IMR-90 (cell line): ENCODE data around the gene BZW2. TPM values are rescaled to one million over a fixed set of nuclear protein-coding genes. Genes with fewer than 3 reads are reported as not detected.

ENCODE experiments used
- ATAC-seq: fragments of 200-7000 bp; cut with Tn5 transposase; 2 replicates; pipeline ENCODE4 v1.9.1; 2020; ENCODE audit warnings: low read depth, mild to moderate bottlenecking, moderate library complexity
- BruUV-seq: library from RNA; stranded (reverse); fragments of 400-500 nt; replicated peaks from 2 replicates; lab custom pipeline; 2021; lab: Mats Ljungman, UMichigan
- CTCF ChIA-PET: fragments of 300-600 bp; formaldehyde crosslinking; extraction: SDS; loops from one replicate; lab custom pipeline; 2021; ENCODE audit warnings: antibody characterized with exemption; lab: Yijun Ruan, JAX
- POLR2A ChIA-PET: fragments of 300-600 bp; sonication (Branson Sonifier 250); formaldehyde crosslinking; loops from one replicate; lab custom pipeline; 2022; ENCODE audit warnings: antibody characterized with exemption; ENCODE audit not compliant: unreplicated experiment; lab: Charles Lee
- DNase-seq: peaks from one replicate; pipeline ENCODE4 v3.0.0; 2013
- H2AFZ ChIP-seq: replicated peaks from 2 replicates; pipeline ENCODE3; 2013; ENCODE audit warnings: low read length, mild to moderate bottlenecking; ENCODE audit not compliant: poor library complexity
- H2AK5ac ChIP-seq: 2 replicates; pipeline ENCODE4 v1.6.1; 2013; ENCODE audit warnings: low read depth, low read length, inconsistent platforms
- H2AK9ac ChIP-seq: replicated peaks from 2 replicates; pipeline ENCODE3; 2013; ENCODE audit warnings: mild to moderate bottlenecking, low read depth, low read length, moderate library complexity; ENCODE audit not compliant: poor library complexity
- H2BK120ac ChIP-seq: 2 replicates; pipeline ENCODE4 v1.6.1; 2013; ENCODE audit warnings: low read depth, low read length, inconsistent platforms
- H2BK15ac ChIP-seq: 3 replicates; pipeline ENCODE4 v1.6.1; 2013; ENCODE audit warnings: low read depth, low read length, inconsistent platforms
- H2BK20ac ChIP-seq: 2 replicates; pipeline ENCODE4 v1.6.1; 2013; ENCODE audit warnings: low read depth, mild to moderate bottlenecking, inconsistent platforms, low read length, moderate library complexity
- H2BK5ac ChIP-seq: 2 replicates; pipeline ENCODE4 v1.6.1; 2013; ENCODE audit warnings: mild to moderate bottlenecking, low read depth, low read length, inconsistent platforms; ENCODE audit not compliant: poor library complexity, severe bottlenecking
- H3K14ac ChIP-seq: replicated peaks from 2 replicates; pipeline ENCODE4 v1.6.1; 2013; ENCODE audit warnings: low read depth, low read length, inconsistent platforms
- H3K18ac ChIP-seq: 2 replicates; pipeline ENCODE4 v1.6.1; 2013; ENCODE audit warnings: low read depth, low read length, control low read depth
- H3K23ac ChIP-seq: 2 replicates; pipeline ENCODE4 v1.6.1; 2013; ENCODE audit warnings: low read depth, low read length, inconsistent platforms
- H3K27ac ChIP-seq: 2 replicates; pipeline ENCODE4 v1.5.1; 2013; ENCODE audit warnings: mild to moderate bottlenecking, control low read depth, low read length; ENCODE audit not compliant: insufficient read depth
- H3K27me3 ChIP-seq: 2 replicates; pipeline ENCODE4 v1.6.1; 2013; ENCODE audit warnings: low read length; ENCODE audit not compliant: control insufficient read depth, insufficient read depth
- H3K36me3 ChIP-seq: 2 replicates; pipeline ENCODE4 v1.6.1; 2013; ENCODE audit warnings: low read length, mixed read lengths; ENCODE audit not compliant: control insufficient read depth, insufficient read depth
- H3K4ac ChIP-seq: 2 replicates; pipeline ENCODE4 v1.6.1; 2013; ENCODE audit warnings: low read depth, low read length, inconsistent platforms
- H3K4me1 ChIP-seq: 2 replicates; pipeline ENCODE4 v1.6.1; 2013; ENCODE audit warnings: low read length, mixed read lengths; ENCODE audit not compliant: control insufficient read depth, insufficient read depth
- H3K4me2 ChIP-seq: 2 replicates; pipeline ENCODE4 v1.6.1; 2013; ENCODE audit warnings: low read depth, mild to moderate bottlenecking, control low read depth, low read length, moderate library complexity
- H3K4me3 ChIP-seq: 2 replicates; pipeline ENCODE4 v1.5.1; 2013; ENCODE audit warnings: low read depth, mild to moderate bottlenecking, control low read depth, low read length, moderate library complexity; ENCODE audit not compliant: insufficient read depth
- H3K56ac ChIP-seq: 2 replicates; pipeline ENCODE4 v1.6.1; 2013; ENCODE audit warnings: low read length, inconsistent platforms; ENCODE audit not compliant: insufficient read depth; ENCODE audit errors: extremely low read depth
- H3K79me1 ChIP-seq, 2 experiments: 2 replicates each; pipeline ENCODE4 v1.6.1; 2013; ENCODE audit warnings: low read length in 2 of 2, inconsistent platforms in 1 of 2, low read depth in 1 of 2
- H3K9ac ChIP-seq: 2 replicates; pipeline ENCODE4 v1.6.1; 2013; ENCODE audit warnings: low read depth, low read length, control low read depth
- H3K9me1 ChIP-seq: 2 replicates; pipeline ENCODE4 v1.6.1; 2013; ENCODE audit warnings: low read length, inconsistent platforms; ENCODE audit not compliant: insufficient read depth
- H3K9me3 ChIP-seq: 2 replicates; pipeline ENCODE4 v1.6.1; 2013; ENCODE audit warnings: low read length; ENCODE audit not compliant: control insufficient read depth, insufficient read depth
- H4K20me1 ChIP-seq: 2 replicates; pipeline ENCODE4 v1.6.1; 2013; ENCODE audit warnings: low read length, inconsistent platforms; ENCODE audit not compliant: insufficient read depth
- H4K5ac ChIP-seq: 2 replicates; pipeline ENCODE4 v1.6.1; 2013; ENCODE audit warnings: mild to moderate bottlenecking, low read depth, low read length, control low read depth
- H4K8ac ChIP-seq, 2 experiments: 2 replicates each; pipeline ENCODE4 v1.6.1; 2013; ENCODE audit warnings: low read depth in 2 of 2, low read length in 2 of 2, control low read depth in 1 of 2, inconsistent platforms in 1 of 2
- H4K91ac ChIP-seq: 2 replicates; pipeline ENCODE4 v1.6.1; 2013; ENCODE audit warnings: low read depth, low read length, inconsistent platforms; ENCODE audit not compliant: insufficient read depth
- CHD1 ChIP-seq: IDR thresholded peaks from 2 replicates; pipeline ENCODE4 v1.6.1; 2012; ENCODE audit warnings: low read depth, low read length, improper control_type of control experiment
- MAFK ChIP-seq: IDR thresholded peaks from 2 replicates; pipeline ENCODE4 v1.6.1; 2012; ENCODE audit warnings: low read depth, low read length, improper control_type of control experiment
- NFE2L2 ChIP-seq: fragments of 150-350 bp; IDR thresholded peaks from 2 replicates; pipeline ENCODE4 v1.6.1; 2016; ENCODE audit warnings: low read depth, mild to moderate bottlenecking, low read length
- POLR2A ChIP-seq: IDR thresholded peaks from 2 replicates; pipeline ENCODE4 v1.6.1; 2012; ENCODE audit warnings: mild to moderate bottlenecking, low read depth, low read length
- RFX5 ChIP-seq: IDR thresholded peaks from 2 replicates; pipeline ENCODE4 v1.8.0; 2012; ENCODE audit warnings: low read depth, mild to moderate bottlenecking, low read length, moderate library complexity
- SMC3 ChIP-seq: fragments of 150-350 bp; IDR thresholded peaks from 2 replicates; pipeline ENCODE4 v1.6.1; 2016; ENCODE audit warnings: low read depth, mild to moderate bottlenecking, antibody characterized with exemption, low read length, moderate library complexity
- WGBS, 2 experiments: methylation state at CpG; one replicate each; pipeline versions ENCODE4 v1.1.5 to v1.1.7; 2013; ENCODE audit warnings: missing lambda C conversion rate in 2 of 2; ENCODE audit not compliant: insufficient read length in 1 of 2; ENCODE audit errors: extremely low coverage in 2 of 2; 5-methylcytosine and 5-hydroxymethylcytosine counted together
- dilution Hi-C: fragments of 300-500 bp; cut with HindIII; formaldehyde crosslinking; loops from one replicate; pipeline ENCODE4 v1.14.3; 2018; ENCODE audit warnings: low sequenced_read_pairs; ENCODE audit not compliant: unreplicated experiment
- in situ Hi-C: fragments of 300-500 bp; cut with MboI; formaldehyde crosslinking; loops from 3 replicates; pipeline ENCODE4 v1.14.3; 2019; ENCODE audit warnings: low sequenced_read_pairs, inconsistent platforms, mixed read lengths
- intact Hi-C: fragments of 100-400 bp; cut with micrococcal nuclease; formaldehyde crosslinking; loops from 2 replicates; pipeline ENCODE4 v1.10.0; 2022
- polyA plus RNA-seq, 3 experiments: library from polyadenylated mRNA; depleted of rRNA; stranded (reverse); fragments of >200 nt; gene quantifications; 2 replicates each; pipeline ENCODE4 v1.2.3, GENCODE V29; 2012; ENCODE audit warnings: low replicate concordance in 1 of 3
- total RNA-seq: library from RNA; depleted of rRNA; stranded (reverse); fragments of >200 nt; gene quantifications from 2 replicates; pipeline ENCODE4 v1.2.3, GENCODE V29; 2012
- TF ChIP-seq, protein P1 (sequence below): fragments of 150-350 bp; IDR thresholded peaks from 2 replicates; pipeline ENCODE4 v1.6.1; 2016; ENCODE audit warnings: low read depth, mild to moderate bottlenecking, low read length, moderate library complexity, borderline replicate concordance
- TF ChIP-seq, protein P2 (sequence below): fragments of 150-350 bp; IDR thresholded peaks from 2 replicates; pipeline ENCODE4 v1.6.1; 2017; ENCODE audit warnings: mild to moderate bottlenecking, antibody characterized with exemption, low read length, low read depth

Gene BZW2
- total and polyA plus RNA-seq, 2 of the 4 experiments (the other 2 are of a cell fraction), result 58.1 to 92.9 TPM

DNA sequence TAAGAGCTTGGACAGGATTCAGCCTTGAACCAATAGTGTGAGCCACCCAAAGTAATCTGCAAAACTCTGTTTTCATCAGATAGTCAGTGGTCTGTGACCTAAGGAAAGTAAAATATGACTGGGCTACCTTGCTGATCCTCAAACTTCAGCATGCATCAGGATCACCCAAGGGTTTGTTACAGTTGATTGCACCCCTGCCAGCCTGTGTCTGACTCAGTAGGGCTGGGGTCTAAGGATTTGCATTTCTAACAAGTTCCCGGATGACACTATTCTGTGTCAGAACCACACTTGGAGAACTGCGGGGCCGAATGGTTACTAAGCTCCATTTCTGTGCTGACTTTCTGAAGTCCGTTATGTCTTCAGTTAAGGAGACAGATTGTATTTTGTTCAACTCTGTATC, 66.9 kb downstream of the BZW2 start:
- H3K27ac ChIP-seq, result no peak overlapping the region
- H3K23ac ChIP-seq, result 0 out of 2 replicates have a peak overlapping the region, but pooled peaks have one; percentile 34
- H3K9me1 ChIP-seq, result peaks cover 9% of the 10 kb centered on the region
- POLR2A ChIA-PET, result no interaction called here
- H4K20me1 ChIP-seq, result peaks cover 4% of the 10 kb centered on the region; the same call in 1 of the 2 replicates
- H3K27me3 ChIP-seq, result no peaks in the 10 kb centered on the region
- no peak for TF ChIP-seq POLR2A
- TF ChIP-seq, protein P1, sequence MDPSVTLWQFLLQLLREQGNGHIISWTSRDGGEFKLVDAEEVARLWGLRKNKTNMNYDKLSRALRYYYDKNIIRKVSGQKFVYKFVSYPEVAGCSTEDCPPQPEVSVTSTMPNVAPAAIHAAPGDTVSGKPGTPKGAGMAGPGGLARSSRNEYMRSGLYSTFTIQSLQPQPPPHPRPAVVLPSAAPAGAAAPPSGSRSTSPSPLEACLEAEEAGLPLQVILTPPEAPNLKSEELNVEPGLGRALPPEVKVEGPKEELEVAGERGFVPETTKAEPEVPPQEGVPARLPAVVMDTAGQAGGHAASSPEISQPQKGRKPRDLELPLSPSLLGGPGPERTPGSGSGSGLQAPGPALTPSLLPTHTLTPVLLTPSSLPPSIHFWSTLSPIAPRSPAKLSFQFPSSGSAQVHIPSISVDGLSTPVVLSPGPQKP, result no peak
- no peak for TF ChIP-seq CHD1
- TF ChIP-seq MAFK, result no peak
- no peak for TF ChIP-seq SMC3
- no peak for TF ChIP-seq RFX5
- TF ChIP-seq NFE2L2, result no peak
- TF ChIP-seq, protein P2, sequence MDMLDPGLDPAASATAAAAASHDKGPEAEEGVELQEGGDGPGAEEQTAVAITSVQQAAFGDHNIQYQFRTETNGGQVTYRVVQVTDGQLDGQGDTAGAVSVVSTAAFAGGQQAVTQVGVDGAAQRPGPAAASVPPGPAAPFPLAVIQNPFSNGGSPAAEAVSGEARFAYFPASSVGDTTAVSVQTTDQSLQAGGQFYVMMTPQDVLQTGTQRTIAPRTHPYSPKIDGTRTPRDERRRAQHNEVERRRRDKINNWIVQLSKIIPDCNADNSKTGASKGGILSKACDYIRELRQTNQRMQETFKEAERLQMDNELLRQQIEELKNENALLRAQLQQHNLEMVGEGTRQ, result no peak
- H2BK5ac ChIP-seq, result no peak overlapping the region
- H3K18ac ChIP-seq, result no peak overlapping the region
- no peak overlapping the region for H2AK9ac ChIP-seq
- H2AK5ac ChIP-seq, result 0 out of 2 replicates have a peak overlapping the region, but pooled peaks have one; percentile 5
- CTCF ChIA-PET, result interaction anchor here (0.7 kb wide), 1 partner anchor 318 kb away, joined by 5 read pairs; no protein-coding TSS in a partner anchor
- H3K4ac ChIP-seq, result no peak overlapping the region
- no peak overlapping the region for H4K91ac ChIP-seq
- ATAC-seq (no peak), DNase-seq (peak; percentile 67)
- no peak overlapping the region for H4K5ac ChIP-seq
- intact Hi-C loops (no loop called here), in situ Hi-C loops (no loop called here), dilution Hi-C loops (no loop called here)
- no peak overlapping the region for H3K4me2 ChIP-seq
- no peak overlapping the region for H3K4me3 ChIP-seq
- H3K14ac ChIP-seq, result 0 out of 2 replicates have a peak overlapping the region, but pooled peaks have one; percentile 58
- no peaks in the 10 kb centered on the region for H3K36me3 ChIP-seq
- H3K79me1 ChIP-seq, result peaks cover 0 to 6% of the 10 kb centered on the region in 2 experiments; a peak in 1 of 4 replicates
- no peak overlapping the region for H2AFZ ChIP-seq
- no TSS peak for BruUV-seq
- no peak overlapping the region for H2BK120ac ChIP-seq
- no peaks in the 10 kb centered on the region for H3K9me3 ChIP-seq
- H4K8ac ChIP-seq, result no peak overlapping the region
- H3K9ac ChIP-seq, result no peak overlapping the region
- H3K4me1 ChIP-seq, result peaks cover 6% of the 10 kb centered on the region; the same call in 1 of the 2 replicates
- WGBS, 2 experiments, result 80% methylated on average over 1 of the region's 4 CpGs; no CpG with 5 or more reads in 1 of the 2 experiments
- H2BK15ac ChIP-seq, result no peak overlapping the region
- no peak overlapping the region for H3K56ac ChIP-seq
- H2BK20ac ChIP-seq, result no peak overlapping the region
